Measurements from ENCODE around the gene CRY2. TPM values are rescaled to one million over a fixed set of nuclear protein-coding genes. Genes with fewer than 3 reads are reported as not detected.

Gene CRY2
- total RNA-seq, 1 experiment from 2014 or later: 8.1 TPM

DNA sequence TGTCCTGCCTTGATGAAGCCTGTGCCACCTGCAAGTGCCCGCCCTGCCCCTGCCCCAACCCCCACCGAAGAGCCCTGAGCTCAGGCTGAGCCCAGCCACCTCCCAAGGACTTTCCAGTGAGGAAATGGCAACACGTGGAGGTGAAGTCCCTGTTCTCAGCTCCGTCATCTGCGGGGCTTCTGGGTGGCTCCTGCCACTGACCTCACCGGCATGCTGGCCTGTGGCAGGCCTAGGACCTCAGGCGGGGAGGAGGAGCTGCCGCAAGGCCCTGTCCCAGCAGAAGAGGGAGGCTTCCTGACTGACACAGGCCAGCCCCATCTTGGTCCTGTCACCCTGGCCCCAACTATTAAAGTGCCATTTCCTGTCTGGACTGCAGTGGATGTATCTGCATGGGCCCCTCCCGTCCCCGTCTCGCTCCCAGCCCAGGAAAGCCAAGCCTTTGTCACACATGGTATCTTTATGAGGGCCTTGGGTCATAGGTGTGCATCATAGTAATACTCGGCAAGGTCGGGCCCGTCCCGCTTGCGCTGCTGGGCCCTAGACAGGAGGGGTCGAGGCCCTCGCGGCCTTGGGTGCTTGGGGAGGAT lies 58.9 kb downstream of the CRY2 start:
- CTCF ChIA-PET: no interaction called here

DNA sequence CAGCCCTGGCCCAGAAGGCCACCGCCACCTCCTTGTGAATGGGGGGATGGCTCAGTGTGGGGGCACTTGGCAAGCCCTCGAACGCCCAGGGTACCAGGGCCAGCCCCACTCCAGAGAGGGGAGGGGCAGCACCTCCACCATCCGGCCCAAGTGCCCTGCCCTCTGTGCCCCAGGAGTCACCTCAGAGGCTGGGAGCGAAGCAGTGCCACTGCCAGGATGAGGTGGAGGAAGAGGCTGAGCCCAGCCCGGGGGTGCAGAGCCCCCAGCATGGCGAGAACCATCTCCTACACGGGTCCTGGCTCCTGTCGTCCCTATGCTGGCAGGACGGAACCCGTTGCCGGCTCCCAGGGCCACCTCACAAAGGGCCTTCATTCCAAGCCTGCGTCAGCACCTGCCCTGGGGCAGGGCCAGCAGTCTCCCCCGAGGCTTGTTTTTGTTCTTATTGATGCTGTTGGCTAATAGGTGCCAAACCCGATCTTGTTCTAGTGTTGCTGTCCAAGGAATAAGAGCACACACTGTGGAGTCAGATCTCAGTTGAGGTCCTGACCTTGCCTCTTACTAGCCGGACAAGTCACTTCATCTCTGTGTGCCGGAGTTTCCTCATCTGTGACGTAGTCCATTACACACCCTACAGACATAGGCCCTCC lies 59.8 kb downstream of the CRY2 start, which contains the start of gene FREY1:
Gene FREY1, minus strand, starts transcription at position 307 of the 647 bp plus-strand sequence. Its CDS starts 26 bp downstream, at position 281.
- H3K36me3 Mint-ChIP-seq (ENCODE audit: insufficient read depth, unreplicated experiment): peaks cover 39% of the 10 kb centered on the region
- no TSS peak for BruUV-seq (replicated peaks)

More for the DNA sequence above, 58.9 kb downstream of the CRY2 start:
- H3K27me3 Mint-ChIP-seq (ENCODE audit: insufficient read depth, unreplicated experiment): no peaks in the 10 kb centered on the region
- TF ChIP-seq CTCF (IDR thresholded peaks at IDR 0.05; ENCODE audit: unreplicated experiment): no peak
- POLR2A ChIA-PET: interaction anchor here (1.8 to 2.7 kb wide), 2 partner anchors 10 to 11 kb away, joined by 3 to 10 read pairs; partner anchors contain the start of gene PEX16
- DNase-seq (ENCODE audit: unreplicated experiment): no peak
- no peak overlapping the region for H3K4me3 Mint-ChIP-seq (ENCODE audit: unreplicated experiment)
- peaks cover 31% of the 10 kb centered on the region for H3K36me3 Mint-ChIP-seq (ENCODE audit: insufficient read depth, unreplicated experiment)
- intact Hi-C loops (cut with micrococcal nuclease): no loop called here
- no peaks in the 10 kb centered on the region for H3K4me1 Mint-ChIP-seq (ENCODE audit: insufficient read depth, unreplicated experiment)
- no TSS peak for BruUV-seq (replicated peaks)
- H3K27ac Mint-ChIP-seq (ENCODE audit: low read depth, unreplicated experiment): no peak overlapping the region
- H3K9me3 Mint-ChIP-seq (ENCODE audit: unreplicated experiment): no peaks in the 10 kb centered on the region

GRCh38 chr11:45907911-45908370 lies 60.7 kb downstream of the CRY2 start:
- ChIA-PET POLR2A (interaction anchor here (2.8 kb wide), 1 partner anchor 10 kb away, joined by 16 read pairs; the partner anchor contains the start of gene PEX16), CTCF (no interaction called here)
- Mint-ChIP-seq H3K9me3 (ENCODE audit: unreplicated experiment) (no peaks in the 10 kb centered on the region), H3K27me3 (ENCODE audit: insufficient read depth, unreplicated experiment) (no peaks in the 10 kb centered on the region), H3K4me1 (ENCODE audit: insufficient read depth, unreplicated experiment) (no peaks in the 10 kb centered on the region), H3K4me3 (ENCODE audit: unreplicated experiment) (no peak overlapping the region), H3K36me3 (ENCODE audit: insufficient read depth, unreplicated experiment) (peaks cover 39% of the 10 kb centered on the region), H3K27ac (ENCODE audit: low read depth, unreplicated experiment) (peak overlapping the region; percentile 36)
- TF ChIP-seq CTCF (IDR thresholded peaks at IDR 0.05; ENCODE audit: unreplicated experiment): no peak
- DNase-seq (ENCODE audit: unreplicated experiment): no peak
- BruUV-seq (replicated peaks): no TSS peak
- intact Hi-C loops (cut with micrococcal nuclease): no loop called here

More for the DNA sequence above, 59.8 kb downstream of the CRY2 start, which contains the start of gene FREY1:
- no peaks in the 10 kb centered on the region for H3K4me1 Mint-ChIP-seq (ENCODE audit: insufficient read depth, unreplicated experiment)
- no peak for TF ChIP-seq CTCF (IDR thresholded peaks at IDR 0.05; ENCODE audit: unreplicated experiment)
- no peak within 1 kb of the TSS for H3K27ac Mint-ChIP-seq (ENCODE audit: low read depth, unreplicated experiment)
- no peak for DNase-seq (ENCODE audit: unreplicated experiment)
- no peaks in the 10 kb centered on the region for H3K9me3 Mint-ChIP-seq (ENCODE audit: unreplicated experiment)
- H3K27me3 Mint-ChIP-seq (ENCODE audit: insufficient read depth, unreplicated experiment): no peaks in the 10 kb centered on the region
- ChIA-PET CTCF (no interaction called here), POLR2A (interaction anchor here (2.8 kb wide), 1 partner anchor 11 kb away, joined by 16 read pairs; the partner anchor contains the start of gene PEX16)
- intact Hi-C loops (cut with micrococcal nuclease): no loop called here
- H3K4me3 Mint-ChIP-seq (ENCODE audit: unreplicated experiment): no peak within 1 kb of the TSS

Data from MCF 10A (cell line).